ENCODE measurements around the gene FGD4. TPM values are rescaled to one million over a fixed set of nuclear protein-coding genes. Genes with fewer than 3 reads are reported as not detected.
A peak's percentile ranks its signal among the peaks of the same experiment; 100 is the strongest.

Gene FGD4
- total RNA-seq, 1 experiment from 2014 or later: 31.6 TPM

GRCh38 chr12:32443491-32443890, 44.1 kb downstream of the FGD4 start:
- H3K9me3 Mint-ChIP-seq (ENCODE audit: unreplicated experiment): no peaks in the 10 kb centered on the region
- intact Hi-C loops (cut with micrococcal nuclease; ENCODE audit: unreplicated experiment): loop anchor here (10.0 kb wide), 1 partner anchor 789 kb away; the partner anchor contains the start of gene ETFBKMT
- no peaks in the 10 kb centered on the region for H3K27me3 Mint-ChIP-seq (ENCODE audit: insufficient read depth, unreplicated experiment)
- no peaks in the 10 kb centered on the region for H3K36me3 ChIP-seq (ENCODE audit: control insufficient read depth, insufficient read depth, low read length)
- peaks cover 51% of the 10 kb centered on the region for H3K4me1 ChIP-seq
- ChIA-PET CTCF (interaction anchor here (0.7 kb wide), 1 partner anchor 44 kb away, joined by 4 read pairs; no protein-coding TSS in a partner anchor), POLR2A (interaction anchor here (0.6 kb wide), 1 partner anchor 44 kb away, joined by 4 read pairs; the partner anchor contains the start of gene FGD4)
- H3K27me3 ChIP-seq (replicated peaks; ENCODE audit: control insufficient read depth, insufficient read depth, low read length): no peaks in the 10 kb centered on the region
- peaks cover 65% of the 10 kb centered on the region for H3K4me1 Mint-ChIP-seq (ENCODE audit: low read depth, unreplicated experiment)
- no peak overlapping the region for H3K4me3 Mint-ChIP-seq (ENCODE audit: unreplicated experiment)
- H3K4me3 ChIP-seq (ENCODE audit: low read depth, low read length): no peak overlapping the region
- BruUV-seq (replicated peaks): no TSS peak
- TF ChIP-seq CTCF (IDR thresholded peaks at IDR 0.05; ENCODE audit: insufficient read depth in 1 of 2, low read depth in 1 of 2, low read length in 1 of 2, severe bottlenecking in 1 of 2, unreplicated experiment in 1 of 2): no peak
- no peak for DNase-seq
- H3K27ac Mint-ChIP-seq (ENCODE audit: unreplicated experiment): peak overlapping the region; percentile 94
- H3K36me3 Mint-ChIP-seq (ENCODE audit: insufficient read depth, unreplicated experiment): peaks cover 22% of the 10 kb centered on the region
- H3K9me3 ChIP-seq: no peaks in the 10 kb centered on the region

- Histone ChIP-seq H3K36me3 (ENCODE audit: control insufficient read depth, insufficient read depth, low read length) (no peaks in the 10 kb centered on the region), H3K4me3 (ENCODE audit: low read depth, low read length) (no peak overlapping the region), H3K9me3 (no peaks in the 10 kb centered on the region), H3K4me1 (peaks cover 59% of the 10 kb centered on the region), H3K27me3 (replicated peaks; ENCODE audit: control insufficient read depth, insufficient read depth, low read length) (no peaks in the 10 kb centered on the region)
- intact Hi-C loops (cut with micrococcal nuclease; ENCODE audit: unreplicated experiment): loop anchor here (5.0 to 10.0 kb wide), 2 partner anchors 452 to 790 kb away; partner anchors contain the start of genes ETFBKMT and PKP2
- no TSS peak for BruUV-seq (replicated peaks)
- peak overlapping the region; percentile 94 for H3K27ac Mint-ChIP-seq (ENCODE audit: unreplicated experiment)
- DNase-seq: peak; percentile 66 to 68
- ChIA-PET CTCF (no interaction called here), POLR2A (no interaction called here)
- no peaks in the 10 kb centered on the region for H3K27me3 Mint-ChIP-seq (ENCODE audit: insufficient read depth, unreplicated experiment)
- peaks cover 68% of the 10 kb centered on the region for H3K4me1 Mint-ChIP-seq (ENCODE audit: low read depth, unreplicated experiment)
- peak overlapping the region; percentile 57 for H3K4me3 Mint-ChIP-seq (ENCODE audit: unreplicated experiment)
- H3K9me3 Mint-ChIP-seq (ENCODE audit: unreplicated experiment): no peaks in the 10 kb centered on the region
- H3K36me3 Mint-ChIP-seq (ENCODE audit: insufficient read depth, unreplicated experiment): peaks cover 22% of the 10 kb centered on the region
- no peak for TF ChIP-seq CTCF (IDR thresholded peaks at IDR 0.05; ENCODE audit: insufficient read depth in 1 of 2, low read depth in 1 of 2, low read length in 1 of 2, severe bottlenecking in 1 of 2, unreplicated experiment in 1 of 2)
These were observed 45.5 kb downstream of the FGD4 start for GRCh38 chr12:32444895-32445294.

- H3K27me3 Mint-ChIP-seq (ENCODE audit: insufficient read depth, unreplicated experiment): no peaks in the 10 kb centered on the region
- no peaks in the 10 kb centered on the region for H3K9me3 ChIP-seq
- H3K4me1 Mint-ChIP-seq (ENCODE audit: low read depth, unreplicated experiment): peaks cover 65% of the 10 kb centered on the region
- BruUV-seq (replicated peaks): no TSS peak
- POLR2A ChIA-PET: no interaction called here
- TF ChIP-seq CTCF (IDR thresholded peaks at IDR 0.05; ENCODE audit: insufficient read depth in 1 of 2, low read depth in 1 of 2, low read length in 1 of 2, severe bottlenecking in 1 of 2, unreplicated experiment in 1 of 2): no peak
- CTCF ChIA-PET: no interaction called here
- peak overlapping the region; percentile 57 for H3K4me3 Mint-ChIP-seq (ENCODE audit: unreplicated experiment)
- no peaks in the 10 kb centered on the region for H3K27me3 ChIP-seq (replicated peaks; ENCODE audit: control insufficient read depth, insufficient read depth, low read length)
- H3K36me3 Mint-ChIP-seq (ENCODE audit: insufficient read depth, unreplicated experiment): peaks cover 22% of the 10 kb centered on the region
- no peak overlapping the region for H3K4me3 ChIP-seq (ENCODE audit: low read depth, low read length)
- no peak for DNase-seq
- H3K36me3 ChIP-seq (ENCODE audit: control insufficient read depth, insufficient read depth, low read length): no peaks in the 10 kb centered on the region
- H3K4me1 ChIP-seq: peaks cover 61% of the 10 kb centered on the region
- H3K27ac Mint-ChIP-seq (ENCODE audit: unreplicated experiment): peak overlapping the region; percentile 94
- intact Hi-C loops (cut with micrococcal nuclease; ENCODE audit: unreplicated experiment): loop anchor here (5.0 to 10.0 kb wide), 2 partner anchors 452 to 791 kb away; partner anchors contain the start of genes ETFBKMT and PKP2
- no peaks in the 10 kb centered on the region for H3K9me3 Mint-ChIP-seq (ENCODE audit: unreplicated experiment)
These were observed 46.0 kb downstream of the FGD4 start for GRCh38 chr12:32445356-32445755.

Data from Caco-2 (cell line).